Measurements from ENCODE around the gene MEIS1. TPM values are rescaled to one million over a fixed set of nuclear protein-coding genes. Genes with fewer than 3 reads are reported as not detected.
A peak's percentile ranks its signal among the peaks of the same experiment; 100 is the strongest.

The MEIS1 gene
- total RNA-seq, 1 donor from 2014 or later = 3.4 TPM

DNA sequence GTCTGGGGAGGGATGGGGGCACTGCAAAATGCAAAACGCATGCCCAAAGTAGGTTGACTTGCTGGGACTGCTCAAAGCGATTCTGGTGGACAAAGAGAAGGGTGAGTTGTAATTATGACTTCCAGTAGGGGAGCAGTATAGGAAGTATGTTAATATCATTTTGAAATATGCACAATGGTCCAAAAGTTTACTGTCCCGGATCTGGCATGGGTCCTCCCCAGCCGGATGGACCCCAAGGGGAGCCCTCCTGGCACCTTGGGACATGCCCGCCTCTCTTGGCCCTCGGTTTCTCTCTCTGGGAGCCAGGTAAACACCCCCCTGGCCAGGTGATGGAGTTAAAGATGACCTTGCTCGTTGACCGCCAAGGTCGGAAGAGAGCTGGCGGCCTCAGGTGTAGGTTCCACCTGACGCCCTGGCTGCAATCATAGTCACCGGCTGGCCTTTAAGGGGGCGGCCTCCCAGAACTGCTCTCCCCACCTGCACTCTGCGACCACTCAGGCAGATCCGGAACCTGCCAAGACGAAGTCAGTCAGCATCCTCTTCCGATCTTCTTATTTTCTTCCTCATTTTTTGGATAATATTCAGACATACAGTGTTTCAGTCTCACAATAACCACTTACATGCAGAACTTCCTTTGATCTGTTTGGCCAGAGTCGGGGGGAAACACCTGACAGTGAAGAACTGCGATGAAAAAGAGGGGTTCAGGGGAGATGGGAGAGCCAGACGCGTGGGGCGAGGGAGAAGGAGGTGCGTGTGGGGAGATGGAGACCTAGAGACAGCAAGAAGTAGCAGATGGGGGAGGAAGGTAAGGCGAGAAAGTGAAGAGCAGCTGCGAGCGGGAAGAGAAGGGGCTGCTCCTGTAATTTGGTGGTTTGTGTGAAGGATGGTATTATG lies 148.3 kb downstream of the MEIS1 start:
- no peak for FAIRE-seq
- no peaks in the 10 kb centered on the region for H3K9me3 Mint-ChIP-seq (ENCODE audit: unreplicated experiment)
- TF ChIP-seq CTCF (IDR thresholded peaks at IDR 0.05; ENCODE audit: insufficient read depth, low read depth, low read length) (no peak), EZH2 (IDR thresholded peaks at IDR 0.05; ENCODE audit: insufficient read depth, low read length) (peak; percentile 67)
- peaks cover 5% of the 10 kb centered on the region for H3K4me1 Mint-ChIP-seq (ENCODE audit: low read depth, unreplicated experiment)
- peaks cover 30% of the 10 kb centered on the region for H3K27me3 Mint-ChIP-seq (ENCODE audit: low read depth, unreplicated experiment)
- no peaks in the 10 kb centered on the region for H3K9me3 ChIP-seq (ENCODE audit: insufficient read depth, low read depth, low read length)
- no peaks in the 10 kb centered on the region for H3K36me3 ChIP-seq (ENCODE audit: insufficient read depth, low read length)
- H3K4me3 ChIP-seq (ENCODE audit: insufficient read depth, low read depth, low read length) = no peak overlapping the region
- no peak overlapping the region for H3K9ac ChIP-seq (ENCODE audit: low read length)
- peaks cover 1% of the 10 kb centered on the region for H3K4me1 ChIP-seq (ENCODE audit: insufficient read depth, low read length)
- no peaks in the 10 kb centered on the region for H4K20me1 ChIP-seq (ENCODE audit: insufficient read depth, low read length)
- H3K36me3 Mint-ChIP-seq (ENCODE audit: low read depth, unreplicated experiment) = no peaks in the 10 kb centered on the region
- H3K27me3 ChIP-seq (ENCODE audit: insufficient read depth, low read length) = peaks cover 52% of the 10 kb centered on the region
- no peak overlapping the region for H2AFZ ChIP-seq (ENCODE audit: low read depth, low read length)
- H3K4me3 Mint-ChIP-seq (ENCODE audit: unreplicated experiment) = no peak overlapping the region
- peak overlapping the region; percentile 82 for H3K4me2 ChIP-seq (ENCODE audit: low read length)
- no peak for DNase-seq (ENCODE audit: low read depth)
- no peak overlapping the region for H3K27ac Mint-ChIP-seq (ENCODE audit: unreplicated experiment)
- H3K27ac ChIP-seq (ENCODE audit: low read depth, low read length) = no peak overlapping the region
- H3K79me2 ChIP-seq (ENCODE audit: insufficient read depth, low read length) = no peaks in the 10 kb centered on the region

DNA sequence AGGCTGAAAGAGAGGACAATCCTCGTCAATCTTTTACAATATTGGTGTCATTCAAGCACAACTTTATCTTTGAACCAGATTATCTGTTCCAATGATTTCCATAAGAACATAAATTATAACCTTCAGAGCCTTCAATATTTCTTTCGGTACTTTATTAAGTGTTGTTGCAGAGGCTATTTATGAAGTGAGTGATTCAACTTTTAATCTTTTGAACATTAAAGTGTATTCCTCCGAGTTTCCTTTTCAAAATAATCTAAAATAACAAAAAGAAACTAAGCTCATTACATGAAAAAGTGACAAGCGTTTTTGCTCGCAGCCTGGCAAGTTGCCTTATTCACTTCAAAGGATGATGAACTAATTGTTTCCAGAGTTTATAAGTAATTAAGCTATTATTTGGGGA lies 149.0 kb downstream of the MEIS1 start:
- H3K4me1 Mint-ChIP-seq (ENCODE audit: low read depth, unreplicated experiment) = peaks cover 4% of the 10 kb centered on the region
- FAIRE-seq (no peak), DNase-seq (ENCODE audit: low read depth) (no peak)
- H3K4me1 ChIP-seq (ENCODE audit: insufficient read depth, low read length) = no peaks in the 10 kb centered on the region
- H3K27me3 Mint-ChIP-seq (ENCODE audit: low read depth, unreplicated experiment) = peaks cover 24% of the 10 kb centered on the region
- H3K9ac ChIP-seq (ENCODE audit: low read length) = no peak overlapping the region
- no peak overlapping the region for H2AFZ ChIP-seq (ENCODE audit: low read depth, low read length)
- H3K36me3 Mint-ChIP-seq (ENCODE audit: low read depth, unreplicated experiment) = no peaks in the 10 kb centered on the region
- no peak overlapping the region for H3K4me2 ChIP-seq (ENCODE audit: low read length)
- no peak overlapping the region for H3K4me3 ChIP-seq (ENCODE audit: insufficient read depth, low read depth, low read length)
- no peak overlapping the region for H3K27ac ChIP-seq (ENCODE audit: low read depth, low read length)
- no peaks in the 10 kb centered on the region for H3K9me3 Mint-ChIP-seq (ENCODE audit: unreplicated experiment)
- H3K79me2 ChIP-seq (ENCODE audit: insufficient read depth, low read length) = no peaks in the 10 kb centered on the region
- H3K4me3 Mint-ChIP-seq (ENCODE audit: unreplicated experiment) = no peak overlapping the region
- TF ChIP-seq EZH2 (IDR thresholded peaks at IDR 0.05; ENCODE audit: insufficient read depth, low read length) (no peak), CTCF (IDR thresholded peaks at IDR 0.05; ENCODE audit: insufficient read depth, low read depth, low read length) (no peak)
- H3K9me3 ChIP-seq (ENCODE audit: insufficient read depth, low read depth, low read length) = no peaks in the 10 kb centered on the region
- H3K27ac Mint-ChIP-seq (ENCODE audit: unreplicated experiment) = no peak overlapping the region
- H3K36me3 ChIP-seq (ENCODE audit: insufficient read depth, low read length) = no peaks in the 10 kb centered on the region
- peaks cover 46% of the 10 kb centered on the region for H3K27me3 ChIP-seq (ENCODE audit: insufficient read depth, low read length)
- H4K20me1 ChIP-seq (ENCODE audit: insufficient read depth, low read length) = no peaks in the 10 kb centered on the region

DNA sequence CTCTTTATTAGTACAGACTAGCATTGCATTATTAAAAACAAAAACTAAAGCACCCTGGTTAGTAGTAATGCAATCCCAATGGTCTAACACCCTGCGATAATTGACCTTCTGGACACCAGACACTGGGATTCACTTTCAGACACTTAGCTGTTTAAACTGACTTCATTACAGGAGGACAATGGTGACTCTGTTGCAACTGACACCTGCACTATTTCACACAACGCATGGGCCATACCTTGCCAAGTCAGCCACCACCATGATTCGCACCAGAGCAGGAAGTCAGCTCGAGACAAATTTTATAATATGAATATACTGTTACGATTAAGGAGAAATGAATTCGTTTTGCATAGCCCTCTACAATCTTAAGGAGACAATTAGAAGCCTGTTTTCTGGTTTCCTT lies 150.7 kb downstream of the MEIS1 start:
- no peaks in the 10 kb centered on the region for H4K20me1 ChIP-seq (ENCODE audit: insufficient read depth, low read length)
- peaks cover 32% of the 10 kb centered on the region for H3K27me3 ChIP-seq (ENCODE audit: insufficient read depth, low read length)
- H3K9me3 Mint-ChIP-seq (ENCODE audit: unreplicated experiment) = no peaks in the 10 kb centered on the region
- no peak overlapping the region for H3K27ac ChIP-seq (ENCODE audit: low read depth, low read length)
- no peak overlapping the region for H3K27ac Mint-ChIP-seq (ENCODE audit: unreplicated experiment)
- H3K4me3 ChIP-seq (ENCODE audit: insufficient read depth, low read depth, low read length) = no peak overlapping the region
- no peaks in the 10 kb centered on the region for H3K79me2 ChIP-seq (ENCODE audit: insufficient read depth, low read length)
- no peak overlapping the region for H3K4me3 Mint-ChIP-seq (ENCODE audit: unreplicated experiment)
- no peak overlapping the region for H3K4me2 ChIP-seq (ENCODE audit: low read length)
- TF ChIP-seq CTCF (IDR thresholded peaks at IDR 0.05; ENCODE audit: insufficient read depth, low read depth, low read length) = no peak
- no peak for TF ChIP-seq EZH2 (IDR thresholded peaks at IDR 0.05; ENCODE audit: insufficient read depth, low read length)
- no peak overlapping the region for H2AFZ ChIP-seq (ENCODE audit: low read depth, low read length)
- no peak for FAIRE-seq
- no peaks in the 10 kb centered on the region for H3K36me3 ChIP-seq (ENCODE audit: insufficient read depth, low read length)
- H3K4me1 ChIP-seq (ENCODE audit: insufficient read depth, low read length) = no peaks in the 10 kb centered on the region
- DNase-seq (ENCODE audit: low read depth) = no peak
- no peak overlapping the region for H3K9ac ChIP-seq (ENCODE audit: low read length)
- no peaks in the 10 kb centered on the region for H3K36me3 Mint-ChIP-seq (ENCODE audit: low read depth, unreplicated experiment)
- H3K4me1 Mint-ChIP-seq (ENCODE audit: low read depth, unreplicated experiment) = peaks cover 4% of the 10 kb centered on the region
- H3K9me3 ChIP-seq (ENCODE audit: insufficient read depth, low read depth, low read length) = no peaks in the 10 kb centered on the region
- H3K27me3 Mint-ChIP-seq (ENCODE audit: low read depth, unreplicated experiment) = peaks cover 13% of the 10 kb centered on the region

All from astrocyte (in vitro differentiated cells and primary cell).